Midbrain (tissue), 1 donor: ENCODE measurements around the gene DHX57.
"Not testable (repeated sequence)": the region's sequence is repeated elsewhere in the genome, so short reads cannot be mapped to it uniquely, and the experiment has no call there.

Source experiments
- DNase-seq: peaks from one replicate; lab custom pipeline; 2025; lab: John Stamatoyannopoulos, UW

DHX57 gene

GRCh38 chr2:38794235-38794946 is 81.3 kb downstream of the DHX57 start:
- no peak for DNase-seq

GRCh38 chr2:38793511-38793910 is 82.2 kb downstream of the DHX57 start:
- no peak for DNase-seq

GRCh38 chr2:38792751-38793150 is 83.0 kb downstream of the DHX57 start:
- DNase-seq = no peak

GRCh38 chr2:38792321-38792720 is 83.4 kb downstream of the DHX57 start:
- not testable (repeated sequence) for DNase-seq

GRCh38 chr2:38791744-38792143 is 84.0 kb downstream of the DHX57 start:
- DNase-seq = no peak

- no peak for DNase-seq
These were observed 86.0 kb downstream of the DHX57 start for GRCh38 chr2:38789691-38790090.

GRCh38 chr2:38788306-38788705 is 87.4 kb downstream of the DHX57 start:
- DNase-seq = no peak

GRCh38 chr2:38783586-38783985 is 92.1 kb downstream of the DHX57 start:
- DNase-seq = no peak

GRCh38 chr2:38778687-38779082 is 97.0 kb downstream of the DHX57 start:
- no peak for DNase-seq

- no peak for DNase-seq
These were observed 99.2 kb downstream of the DHX57 start for GRCh38 chr2:38776531-38776930.

GRCh38 chr2:38775921-38776225 is 99.9 kb downstream of the DHX57 start:
- DNase-seq = no peak

GRCh38 chr2:38775097-38775920 is 100.4 kb downstream of the DHX57 start:
- DNase-seq = no peak

- no peak for DNase-seq
These were observed 104.1 kb downstream of the DHX57 start for GRCh38 chr2:38771632-38772031.

- DNase-seq = no peak
These were observed 110.2 kb downstream of the DHX57 start for GRCh38 chr2:38765551-38765950.

GRCh38 chr2:38765149-38765548 is 110.6 kb downstream of the DHX57 start:
- no peak for DNase-seq

GRCh38 chr2:38763728-38764127 is 112.0 kb downstream of the DHX57 start:
- DNase-seq = no peak

- DNase-seq = no peak
These were observed 112.5 kb downstream of the DHX57 start for GRCh38 chr2:38763228-38763627.

- not testable (repeated sequence) for DNase-seq
These were observed 119.8 kb downstream of the DHX57 start for GRCh38 chr2:38755891-38756290.

GRCh38 chr2:38754506-38754905 is 121.2 kb downstream of the DHX57 start:
- DNase-seq = no peak

- DNase-seq = no peak
These were observed 121.7 kb downstream of the DHX57 start for GRCh38 chr2:38754049-38754448.

GRCh38 chr2:38751596-38752410 is 123.9 kb downstream of the DHX57 start:
- DNase-seq = no peak

- DNase-seq = peak; percentile 98
These were observed 124.7 kb downstream of the DHX57 start, which contains the start of gene SRSF7 for GRCh38 chr2:38750891-38751595. Gene SRSF7, minus strand, starts transcription at chr2:38751361. Its CDS starts 105 bp downstream, at chr2:38751256.
